K562 (cell line): ENCODE results near the gene PHF12. TPM values are rescaled to one million over a fixed set of nuclear protein-coding genes. Genes with fewer than 3 reads are reported as not detected.

Experiments
- ATAC-seq: fragments of 200-7000 bp; cut with Tn5 transposase; 3 replicates; pipeline ENCODE4 v1.9.1; 2020; ENCODE audit warnings: moderate library complexity
- BruUV-seq: library from RNA; stranded (reverse); fragments of 400-500 nt; replicated peaks from 2 replicates; lab custom pipeline; 2021; lab: Mats Ljungman, UMichigan
- CTCF ChIA-PET: fragments of 300-600 bp; formaldehyde crosslinking; extraction: SDS; loops from one replicate; lab custom pipeline; 2021; ENCODE audit warnings: low intra/inter-chr PET ratio; lab: Yijun Ruan, JAX
- POLR2A ChIA-PET: fragments of 300-600, 350-650 bp; sonication (Branson Sonifier 250); formaldehyde crosslinking; extraction: SDS; loops from one replicate; lab custom pipeline; 2021; ENCODE audit warnings: antibody characterized with exemption, inconsistent platforms; lab: Yijun Ruan, JAX
- DNase-seq, 4 experiments: peaks; one replicate each; pipeline versions ENCODE4 v3.0.0 to v3.0.0-alpha.2; 2011 to 2018; ENCODE audit warnings: low spot score in 3 of 4, mixed read lengths in 3 of 4; ENCODE audit errors: extremely low read depth in 1 of 4
- FAIRE-seq: peaks from 2 replicates; lab custom pipeline; 2011; peaks lifted over from hg19 to GRCh38; lab: Jason Lieb, UNC
- H2AFZ ChIP-seq: 2 replicates; pipeline ENCODE4 v1.6.0; 2011; ENCODE audit warnings: low read depth, low read length, control low read depth, inconsistent platforms
- H3K27ac ChIP-seq: fragments of 200-600 bp; 3 replicates; pipeline ENCODE4 v1.8.0; 2011; ENCODE audit warnings: low read depth, mild to moderate bottlenecking, control low read depth, inconsistent platforms, low read length, moderate library complexity, mixed read lengths; ENCODE audit errors: extremely low read depth
- H3K27me3 ChIP-seq, 2 experiments: fragments of 300-600 bp in 1 of 2; 2 replicates in 1 of 2; 3 replicates in 1 of 2; pipeline versions ENCODE4 v1.6.0 to v1.8.0; 2011; ENCODE audit warnings: inconsistent platforms in 2 of 2, low read length in 2 of 2, mild to moderate bottlenecking in 1 of 2, mixed read lengths in 1 of 2, moderate library complexity in 1 of 2; ENCODE audit not compliant: control insufficient read depth in 2 of 2, insufficient read depth in 2 of 2
- H3K36me3 ChIP-seq: fragments of 300-600 bp; 3 replicates; pipeline ENCODE4 v1.8.0; 2011; ENCODE audit warnings: mild to moderate bottlenecking, low read length, inconsistent platforms; ENCODE audit not compliant: control insufficient read depth, insufficient read depth
- H3K4me1 ChIP-seq, 2 experiments: fragments of 200-600 bp in 1 of 2; replicated peaks in 1 of 2; 2 replicates in 1 of 2; 3 replicates in 1 of 2; pipeline versions ENCODE4 v1.5.1 to v1.8.0; 2011; ENCODE audit warnings: inconsistent platforms in 2 of 2, low read length in 2 of 2, mild to moderate bottlenecking in 1 of 2, mixed read lengths in 1 of 2, moderate library complexity in 1 of 2; ENCODE audit not compliant: control insufficient read depth in 2 of 2, insufficient read depth in 2 of 2
- H3K4me2 ChIP-seq: 2 replicates; pipeline ENCODE4 v1.6.1; 2011; ENCODE audit warnings: low read length, control low read depth, inconsistent platforms, mixed read lengths; ENCODE audit not compliant: insufficient read depth
- H3K4me3 ChIP-seq: fragments of 200-600 bp; sonication (generic), shearing (Covaris generic); 2 replicates; pipeline ENCODE4 v1.5.1; 2016; ENCODE audit warnings: control low read depth, inconsistent platforms
- H3K79me2 ChIP-seq: fragments of 200-600 bp; 3 replicates; pipeline ENCODE4 v1.8.0; 2011; ENCODE audit warnings: low read length, inconsistent platforms; ENCODE audit not compliant: control insufficient read depth, insufficient read depth
- H3K9ac ChIP-seq, 2 experiments: 2 replicates each; pipeline versions ENCODE4 v1.6.0 to v1.6.1; 2011; ENCODE audit warnings: low read depth in 2 of 2, low read length in 2 of 2, control low read depth in 1 of 2, inconsistent platforms in 1 of 2, mild to moderate bottlenecking in 1 of 2, mixed read lengths in 1 of 2; ENCODE audit not compliant: insufficient read depth in 1 of 2
- H3K9me1 ChIP-seq: one replicate; pipeline ENCODE4 v1.6.0; 2011; ENCODE audit warnings: inconsistent platforms, mild to moderate bottlenecking, low read length, moderate library complexity; ENCODE audit not compliant: control insufficient read depth, insufficient read depth
- H3K9me3 ChIP-seq: replicated peaks from 2 replicates; pipeline ENCODE4 v1.5.1; 2011; ENCODE audit warnings: low read depth, low read length, inconsistent platforms; ENCODE audit not compliant: control insufficient read depth, insufficient read depth
- H4K20me1 ChIP-seq: replicated peaks from 2 replicates; pipeline ENCODE4 v1.6.1; 2011; ENCODE audit warnings: low read length, inconsistent platforms, mixed read lengths; ENCODE audit not compliant: control insufficient read depth, insufficient read depth
- CREB5 ChIP-seq: fragments of 250-450 bp; sonication (Bioruptor Pico); IDR thresholded peaks from 2 replicates; pipeline ENCODE4 v1.5.0; 2020; ENCODE audit warnings: mild to moderate bottlenecking
- JUND ChIP-seq, 2 experiments: IDR thresholded peaks; 2 replicates in 1 of 2; 3 replicates in 1 of 2; pipeline ENCODE4 v1.6.1; 2011; ENCODE audit warnings: borderline replicate concordance in 2 of 2, low read depth in 2 of 2, low read length in 2 of 2, improper control_type of control experiment in 1 of 2, missing biosample characterization in 1 of 2, missing genetic modification characterization in 1 of 2, missing genetic modification reagents in 1 of 2
- NFRKB ChIP-seq: fragments of 450-650 bp; IDR thresholded peaks from 2 replicates; pipeline ENCODE4 v1.6.1; 2016; ENCODE audit warnings: low read depth
- SPI1 ChIP-seq: IDR thresholded peaks from 2 replicates; pipeline ENCODE4 v1.6.1; 2011; ENCODE audit warnings: low read depth, low read length, control low read depth, borderline replicate concordance
- YBX1 ChIP-seq: fragments of 450-650 bp; IDR thresholded peaks from 2 replicates; pipeline ENCODE4 v1.7.1; 2016; ENCODE audit warnings: mild to moderate bottlenecking
- ZFPM2 ChIP-seq: fragments of 250-450 bp; sonication (Bioruptor Pico); IDR thresholded peaks from 2 replicates; pipeline ENCODE4 v1.5.1; 2022; ENCODE audit warnings: mild to moderate bottlenecking
- ZNF140 ChIP-seq: fragments of 250-450 bp; sonication (Bioruptor Pico); IDR thresholded peaks from 2 replicates; pipeline ENCODE4 v1.8.0; 2021; ENCODE audit warnings: moderate library complexity, mild to moderate bottlenecking, inconsistent platforms
- ZNF778 ChIP-seq: fragments of 450-650 bp; formaldehyde crosslinking; IDR thresholded peaks from 2 replicates; pipeline ENCODE4 v1.4.0; 2020; ENCODE audit warnings: mild to moderate bottlenecking, moderate library complexity
- WGBS: fragments of 100-300 bp; shearing (Covaris generic); methylation state at CpG from one replicate; pipeline ENCODE4 v1.1.6; 2016; ENCODE audit warnings: low coverage, mixed read lengths; ENCODE audit not compliant: insufficient coverage; ENCODE audit errors: missing lambda C conversion rate; 5-methylcytosine and 5-hydroxymethylcytosine counted together
- in situ Hi-C: fragments of 300-500 bp; cut with MboI; formaldehyde crosslinking; loops from 4 replicates; pipeline ENCODE4 v1.15.0; 2018; ENCODE audit warnings: inconsistent platforms, mixed read lengths
- intact Hi-C: fragments of 100-400 bp; cut with micrococcal nuclease; formaldehyde crosslinking; loops from 2 replicates; pipeline ENCODE4 v1.14.2; 2022
- polyA plus RNA-seq, 8 experiments: library from polyadenylated mRNA; depleted of rRNA in 4 of 8; stranded (reverse) in 5 of 8; unstranded in 3 of 8; fragments of >200 nt; fragmentation: Nextera tagmentation in 2 of 8; fragmentation: Illumina TruSeq in 1 of 8; extraction: Ambion mirVana in 2 of 8; extraction: Trizol in 1 of 8; gene quantifications; 2 replicates each; pipeline versions ENCODE4 v1.2.1 to v1.2.3, GENCODE V29; 2011 to 2014; ENCODE audit warnings: inconsistent platforms in 1 of 8, missing spikeins in 1 of 8
- total RNA-seq, 7 experiments: library from RNA; depleted of rRNA in 6 of 7; stranded (reverse); fragments of >200 nt in 6 of 7; fragmentation: Illumina TruSeq in 2 of 7; extraction: Trizol in 2 of 7; gene quantifications; 2 replicates each; pipeline versions ENCODE4 v1.2.1 to v1.2.3, GENCODE V29; 2011 to 2021; ENCODE audit warnings: low replicate concordance in 1 of 7
- TF ChIP-seq, protein P1 (sequence below): fragments of 150-350 bp; conservative IDR thresholded peaks from 2 replicates; pipeline ENCODE4 v1.6.1; 2014; ENCODE audit warnings: low read length
- TF ChIP-seq, protein P2 (sequence below): fragments of 450-650 bp; IDR thresholded peaks from 2 replicates; pipeline ENCODE4 v1.6.1; 2017; ENCODE audit warnings: antibody characterized with exemption, mild to moderate bottlenecking

Gene PHF12
- total and polyA plus RNA-seq, 9 of the 15 experiments (the other 6 are each of a cell fraction or from before 2014, with no cell fraction given) = 0.82 to 31.3 (median 13.5) TPM

DNA sequence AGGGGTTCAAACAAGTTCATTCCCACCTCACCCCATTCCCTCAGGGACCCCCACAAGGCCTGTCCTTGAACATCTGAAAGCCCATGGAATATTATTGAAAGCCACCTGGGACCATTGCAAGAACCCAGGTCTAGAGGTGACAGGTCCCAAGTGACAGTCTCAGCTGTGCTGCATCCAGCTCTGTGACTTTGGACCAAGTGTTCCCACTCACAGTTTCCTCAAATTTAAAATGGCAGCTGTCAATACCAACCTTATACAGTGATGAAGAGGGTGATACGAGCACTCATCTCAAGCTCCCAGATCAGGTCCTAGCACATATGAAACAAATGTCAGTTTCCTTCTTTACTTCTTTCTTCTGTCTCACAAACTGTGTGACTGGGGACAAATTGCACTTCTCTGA lies 87.4 kb downstream of the PHF12 start:
- CTCF ChIA-PET = interaction anchor here (0.7 kb wide), 1 partner anchor 60 kb away, joined by 4 read pairs; no protein-coding TSS in a partner anchor

More for the DNA sequence above, 87.4 kb downstream of the PHF12 start:
- H3K9me1 ChIP-seq = no peaks in the 10 kb centered on the region
- WGBS = 92% methylated on average over 1 of the region's 1 CpG
- no peak overlapping the region for H3K4me3 ChIP-seq
- H3K79me2 ChIP-seq = peaks cover 56% of the 10 kb centered on the region
- in situ Hi-C loops = no loop called here
- intact Hi-C loops = loop anchor here (5.0 kb wide), 2 partner anchors 38 to 137 kb away; partner anchors contain the start of genes DHRS13, NEK8 and TLCD1
- POLR2A ChIA-PET = interaction anchor here (0.8 to 1.6 kb wide), 7 partner anchors 8 to 100 kb away, joined by 3 to 4 read pairs (median 3); partner anchors contain the start of gene ERAL1
- peak overlapping the region; percentile 15 to 78; a peak in 3 of 4 replicates for H3K9ac ChIP-seq
- no TSS peak for BruUV-seq
- peaks cover 71 to 72% of the 10 kb centered on the region in 2 experiments for H3K4me1 ChIP-seq
- DNase-seq = no peak
- no peak for ATAC-seq
- H2AFZ ChIP-seq = 0 out of 2 replicates have a peak overlapping the region, but pooled peaks have one; percentile 2
- H3K27me3 ChIP-seq = no peaks in the 10 kb centered on the region
- TF ChIP-seq JUND (IDR thresholded peaks at IDR 0.05; ENCODE audit: borderline replicate concordance, low read depth, low read length) = no peak
- TF ChIP-seq JUND (tag; IDR thresholded peaks at IDR 0.05; ENCODE audit: borderline replicate concordance, low read depth, low read length) = 0 out of 3 replicates have a peak, but pooled peaks have one; percentile 25
- peak; percentile 15; the same call in 1 of the 2 replicates for TF ChIP-seq NFRKB
- TF ChIP-seq ZNF778 = no peak
- TF ChIP-seq SPI1 = no peak
- no peak for TF ChIP-seq YBX1
- TF ChIP-seq ZFPM2 (CRISPR knock-in tag) = no peak
- TF ChIP-seq CREB5 (CRISPR knock-in tag) = 0 out of 2 replicates have a peak, but pooled peaks have one; percentile 21
- no peak for TF ChIP-seq ZNF140 (CRISPR knock-in tag)
- TF ChIP-seq, protein P1, sequence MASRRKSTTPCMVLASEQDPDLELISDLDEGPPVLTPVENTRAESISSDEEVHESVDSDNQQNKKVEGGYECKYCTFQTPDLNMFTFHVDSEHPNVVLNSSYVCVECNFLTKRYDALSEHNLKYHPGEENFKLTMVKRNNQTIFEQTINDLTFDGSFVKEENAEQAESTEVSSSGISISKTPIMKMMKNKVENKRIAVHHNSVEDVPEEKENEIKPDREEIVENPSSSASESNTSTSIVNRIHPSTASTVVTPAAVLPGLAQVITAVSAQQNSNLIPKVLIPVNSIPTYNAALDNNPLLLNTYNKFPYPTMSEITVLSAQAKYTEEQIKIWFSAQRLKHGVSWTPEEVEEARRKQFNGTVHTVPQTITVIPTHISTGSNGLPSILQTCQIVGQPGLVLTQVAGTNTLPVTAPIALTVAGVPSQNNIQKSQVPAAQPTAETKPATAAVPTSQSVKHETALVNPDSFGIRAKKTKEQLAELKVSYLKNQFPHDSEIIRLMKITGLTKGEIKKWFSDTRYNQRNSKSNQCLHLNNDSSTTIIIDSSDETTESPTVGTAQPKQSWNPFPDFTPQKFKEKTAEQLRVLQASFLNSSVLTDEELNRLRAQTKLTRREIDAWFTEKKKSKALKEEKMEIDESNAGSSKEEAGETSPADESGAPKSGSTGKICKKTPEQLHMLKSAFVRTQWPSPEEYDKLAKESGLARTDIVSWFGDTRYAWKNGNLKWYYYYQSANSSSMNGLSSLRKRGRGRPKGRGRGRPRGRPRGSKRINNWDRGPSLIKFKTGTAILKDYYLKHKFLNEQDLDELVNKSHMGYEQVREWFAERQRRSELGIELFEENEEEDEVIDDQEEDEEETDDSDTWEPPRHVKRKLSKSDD = no peak
- TF ChIP-seq, protein P2, sequence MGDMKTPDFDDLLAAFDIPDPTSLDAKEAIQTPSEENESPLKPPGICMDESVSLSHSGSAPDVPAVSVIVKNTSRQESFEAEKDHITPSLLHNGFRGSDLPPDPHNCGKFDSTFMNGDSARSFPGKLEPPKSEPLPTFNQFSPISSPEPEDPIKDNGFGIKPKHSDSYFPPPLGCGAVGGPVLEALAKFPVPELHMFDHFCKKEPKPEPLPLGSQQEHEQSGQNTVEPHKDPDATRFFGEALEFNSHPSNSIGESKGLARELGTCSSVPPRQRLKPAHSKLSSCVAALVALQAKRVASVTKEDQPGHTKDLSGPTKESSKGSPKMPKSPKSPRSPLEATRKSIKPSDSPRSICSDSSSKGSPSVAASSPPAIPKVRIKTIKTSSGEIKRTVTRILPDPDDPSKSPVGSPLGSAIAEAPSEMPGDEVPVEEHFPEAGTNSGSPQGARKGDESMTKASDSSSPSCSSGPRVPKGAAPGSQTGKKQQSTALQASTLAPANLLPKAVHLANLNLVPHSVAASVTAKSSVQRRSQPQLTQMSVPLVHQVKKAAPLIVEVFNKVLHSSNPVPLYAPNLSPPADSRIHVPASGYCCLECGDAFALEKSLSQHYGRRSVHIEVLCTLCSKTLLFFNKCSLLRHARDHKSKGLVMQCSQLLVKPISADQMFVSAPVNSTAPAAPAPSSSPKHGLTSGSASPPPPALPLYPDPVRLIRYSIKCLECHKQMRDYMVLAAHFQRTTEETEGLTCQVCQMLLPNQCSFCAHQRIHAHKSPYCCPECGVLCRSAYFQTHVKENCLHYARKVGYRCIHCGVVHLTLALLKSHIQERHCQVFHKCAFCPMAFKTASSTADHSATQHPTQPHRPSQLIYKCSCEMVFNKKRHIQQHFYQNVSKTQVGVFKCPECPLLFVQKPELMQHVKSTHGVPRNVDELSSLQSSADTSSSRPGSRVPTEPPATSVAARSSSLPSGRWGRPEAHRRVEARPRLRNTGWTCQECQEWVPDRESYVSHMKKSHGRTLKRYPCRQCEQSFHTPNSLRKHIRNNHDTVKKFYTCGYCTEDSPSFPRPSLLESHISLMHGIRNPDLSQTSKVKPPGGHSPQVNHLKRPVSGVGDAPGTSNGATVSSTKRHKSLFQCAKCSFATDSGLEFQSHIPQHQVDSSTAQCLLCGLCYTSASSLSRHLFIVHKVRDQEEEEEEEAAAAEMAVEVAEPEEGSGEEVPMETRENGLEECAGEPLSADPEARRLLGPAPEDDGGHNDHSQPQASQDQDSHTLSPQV = peak; percentile 75
- peaks cover 21% of the 10 kb centered on the region for H3K36me3 ChIP-seq
- peak; percentile 51 for FAIRE-seq
- no peaks in the 10 kb centered on the region for H4K20me1 ChIP-seq
- peak overlapping the region; percentile 94 for H3K27ac ChIP-seq
- H3K4me2 ChIP-seq = peak overlapping the region; percentile 51
- no peaks in the 10 kb centered on the region for H3K9me3 ChIP-seq
